ENCODE data around the gene CDKN1A. TPM values are rescaled to one million over a fixed set of nuclear protein-coding genes. Genes with fewer than 3 reads are reported as not detected.
"Not testable (repeated sequence)": the region's sequence is repeated elsewhere in the genome, so short reads cannot be mapped to it uniquely, and the experiment has no call there.

CDKN1A gene
- polyA plus RNA-seq, 1 donor = 10.1 TPM

- no peak for DNase-seq
These were observed 39.5 kb downstream of the CDKN1A start for GRCh38 chr6:36717871-36718540.

GRCh38 chr6:36718560-36718959 is 40.0 kb downstream of the CDKN1A start:
- no peak for DNase-seq

- DNase-seq = no peak
These were observed 40.6 kb downstream of the CDKN1A start for GRCh38 chr6:36719126-36719525.

- no peak for DNase-seq
These were observed 42.0 kb downstream of the CDKN1A start for GRCh38 chr6:36720251-36721141.

GRCh38 chr6:36721369-36722140 is 43.0 kb downstream of the CDKN1A start:
- DNase-seq = no peak

GRCh38 chr6:36722365-36722764 is 43.9 kb downstream of the CDKN1A start:
- no peak for DNase-seq

- no peak for DNase-seq
These were observed 44.4 kb downstream of the CDKN1A start for GRCh38 chr6:36722879-36723278.

GRCh38 chr6:36723992-36724391 is 45.5 kb downstream of the CDKN1A start:
- not testable (repeated sequence) for DNase-seq

GRCh38 chr6:36724514-36725390 is 46.2 kb downstream of the CDKN1A start:
- DNase-seq = peak; percentile 55

- DNase-seq = no peak
These were observed 47.1 kb downstream of the CDKN1A start for GRCh38 chr6:36725581-36725980.

GRCh38 chr6:36727505-36728021 is 49.0 kb downstream of the CDKN1A start:
- no peak for DNase-seq

GRCh38 chr6:36728289-36729160 is 50.0 kb downstream of the CDKN1A start:
- DNase-seq = no peak

GRCh38 chr6:36729161-36729524 is 50.6 kb downstream of the CDKN1A start:
- DNase-seq = no peak

- DNase-seq = no peak
These were observed 52.2 kb downstream of the CDKN1A start for GRCh38 chr6:36730424-36731380.

- no peak for DNase-seq
These were observed 53.3 kb downstream of the CDKN1A start for GRCh38 chr6:36731622-36732310.

GRCh38 chr6:36733300-36733699 is 54.8 kb downstream of the CDKN1A start:
- DNase-seq = no peak

GRCh38 chr6:36734486-36735060 is 56.1 kb downstream of the CDKN1A start:
- no peak for DNase-seq
